Stimulated activated CD4-positive, alpha-beta T cell treated with anti-CD3 and anti-CD28 coated beads, Interleukin-4, amount 100 ng/mL, for 24 hours (primary cell): ENCODE data around the gene ACMSD.
"Not testable (repeated sequence)": the region's sequence is repeated elsewhere in the genome, so short reads cannot be mapped to it uniquely, and the experiment has no call there.

Experiments
- DNase-seq: peaks from one replicate; pipeline ENCODE4 v3.0.0-alpha.2; 2020

The ACMSD gene

DNA sequence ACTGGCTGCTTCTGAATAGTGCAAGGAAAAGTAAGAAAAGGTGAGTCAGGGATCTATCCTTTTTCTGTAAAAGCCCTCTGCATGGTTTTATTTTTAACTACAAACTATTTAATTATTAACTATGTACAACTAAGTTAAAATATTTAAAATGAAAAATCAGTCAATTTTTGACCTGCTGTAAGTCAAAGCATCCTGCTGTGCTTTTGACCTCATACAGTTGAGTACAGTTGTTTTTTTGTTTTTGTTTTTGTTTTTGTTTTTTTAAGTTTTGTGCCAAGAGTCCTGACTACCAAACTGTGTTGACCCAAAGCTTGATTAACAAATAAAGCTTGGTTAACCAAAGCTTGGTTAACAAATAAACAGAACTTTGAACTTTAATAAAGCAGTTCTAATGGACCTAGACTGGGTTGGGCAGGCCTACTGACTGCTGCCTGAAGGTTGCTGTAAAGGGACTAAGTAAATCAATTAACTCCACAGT, at the start of gene ACMSD:
ACMSD (plus strand) TSS at position 474 of the 478 bp plus-strand sequence. CDS start 67 bp downstream, outside the sequence.
- no peak for DNase-seq

GRCh38 chr2:134790487-134790886, 47.9 kb upstream of the ACMSD start:
- DNase-seq: no peak

GRCh38 chr2:134791616-134792015, 46.8 kb upstream of the ACMSD start:
- DNase-seq: no peak

DNA sequence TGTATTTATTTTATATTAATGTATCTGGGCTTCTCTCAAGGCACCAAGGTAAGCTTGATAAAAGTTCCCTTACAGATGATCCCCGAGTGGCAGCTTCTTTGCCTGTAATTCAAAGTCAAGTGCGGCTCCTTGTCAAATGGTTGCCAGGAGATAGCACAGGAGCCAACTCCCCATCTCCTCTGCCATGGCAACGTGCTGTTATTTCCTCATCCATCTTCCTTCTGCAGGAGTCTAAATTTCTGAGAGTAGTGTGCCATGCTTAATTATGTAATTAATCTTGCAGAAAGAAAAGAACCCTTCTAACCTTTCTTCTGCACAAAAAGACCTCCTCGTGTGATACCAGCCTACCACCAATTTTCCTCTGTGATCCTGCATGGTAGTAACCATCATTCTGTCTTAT, 46.2 kb upstream of the ACMSD start:
- no peak for DNase-seq

DNA sequence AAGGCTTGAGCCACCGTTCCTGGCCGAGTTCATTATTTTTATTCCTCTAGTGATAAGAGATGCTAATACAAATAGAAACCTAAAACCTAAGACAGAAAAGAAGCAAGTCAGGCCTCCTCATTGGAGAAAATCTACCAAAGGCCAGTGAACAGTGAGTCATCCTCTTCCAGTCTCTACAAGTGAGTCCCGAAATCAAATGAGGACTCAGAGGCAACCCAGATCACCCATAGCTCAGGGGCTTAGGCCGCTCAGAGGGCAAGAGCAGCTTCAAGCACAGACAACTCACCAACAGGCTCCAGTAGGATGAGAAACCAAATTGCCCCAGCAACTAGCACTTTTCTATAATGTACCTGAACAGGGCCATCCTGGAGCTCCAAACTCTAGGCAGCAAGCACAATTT, 42.7 kb upstream of the ACMSD start:
- no peak for DNase-seq

DNA sequence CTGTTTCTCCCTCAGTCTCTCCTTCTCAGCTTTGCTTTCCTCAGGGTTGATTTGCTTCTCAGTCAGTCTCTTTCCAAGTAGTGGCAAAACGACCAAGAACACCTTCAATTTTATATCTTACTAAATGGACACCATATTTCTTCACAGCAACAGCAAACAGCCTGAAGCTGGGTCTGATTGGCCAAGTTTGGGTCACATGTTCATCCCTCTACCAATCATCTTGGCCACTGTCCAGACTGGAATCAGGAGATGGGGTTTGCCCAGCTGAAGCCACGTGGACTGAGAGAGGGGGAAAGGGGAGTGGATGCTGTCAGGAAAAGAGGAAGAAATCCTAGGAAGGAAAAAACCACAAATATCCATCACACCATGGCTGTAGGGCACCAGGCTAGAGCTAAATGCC, 42.0 kb upstream of the ACMSD start:
- DNase-seq: no peak

- no peak for DNase-seq
Observed at GRCh38 chr2:134799936-134800335, 38.5 kb upstream of the ACMSD start.

- no peak for DNase-seq
Observed at GRCh38 chr2:134800341-134800740, 38.1 kb upstream of the ACMSD start.

DNA sequence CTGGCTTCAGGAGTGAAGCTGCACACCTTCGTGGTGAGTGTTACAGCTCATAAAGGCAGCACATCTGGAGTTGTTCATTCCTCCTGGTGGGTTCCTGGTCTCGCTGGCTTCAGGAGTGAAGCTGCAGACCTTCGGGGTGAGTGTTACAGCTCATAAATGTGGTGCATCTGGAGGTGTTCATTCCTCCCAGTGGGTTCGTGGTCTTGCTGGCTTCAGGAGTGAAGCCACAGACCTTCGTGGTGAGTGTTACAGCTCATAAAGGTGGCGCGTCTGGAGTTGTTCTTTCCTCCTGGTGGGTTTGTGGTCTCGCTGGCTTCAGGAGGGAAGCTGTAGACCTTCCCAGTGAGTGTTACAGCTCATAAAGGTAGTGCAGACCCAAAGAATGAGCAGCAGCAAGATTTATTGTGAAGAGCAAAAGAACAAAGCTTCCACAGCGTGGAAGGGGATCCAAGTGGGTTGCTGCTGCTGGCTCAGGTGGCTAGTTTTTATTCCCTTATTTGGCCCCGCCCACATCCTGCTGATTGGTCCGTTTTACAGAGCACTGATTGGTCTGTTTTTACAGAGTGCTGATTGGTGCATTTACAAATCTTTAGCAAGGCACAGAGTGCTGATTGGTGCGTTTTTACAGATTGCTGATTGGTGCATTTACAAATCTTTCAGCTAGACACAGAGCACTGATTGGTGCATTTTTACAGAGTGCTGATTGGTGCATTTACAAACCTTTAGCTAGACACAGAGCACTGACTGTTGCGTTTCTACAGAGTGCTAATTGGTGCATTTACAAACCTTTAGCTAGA, 34.6 kb upstream of the ACMSD start:
- not testable (repeated sequence) for DNase-seq

DNA sequence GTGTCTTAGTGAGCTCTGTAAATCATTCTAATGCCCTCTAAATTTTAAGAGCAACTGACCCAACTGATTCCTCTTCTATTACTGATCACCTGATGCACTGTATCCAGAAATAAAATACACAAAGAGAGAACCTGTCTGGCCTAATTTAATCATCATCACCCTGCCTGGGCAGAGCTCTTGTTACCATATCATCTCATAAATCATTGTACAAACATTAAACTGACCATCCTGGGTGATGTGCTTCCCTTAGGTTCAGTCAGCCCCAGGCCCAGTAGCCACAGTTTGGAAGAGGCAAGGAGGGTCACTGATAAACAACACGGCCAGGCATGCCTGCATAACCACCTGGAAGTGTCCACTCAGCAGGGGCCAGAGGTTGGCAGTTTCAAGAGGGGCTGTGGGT, 22.7 kb upstream of the ACMSD start:
- no peak for DNase-seq

DNA sequence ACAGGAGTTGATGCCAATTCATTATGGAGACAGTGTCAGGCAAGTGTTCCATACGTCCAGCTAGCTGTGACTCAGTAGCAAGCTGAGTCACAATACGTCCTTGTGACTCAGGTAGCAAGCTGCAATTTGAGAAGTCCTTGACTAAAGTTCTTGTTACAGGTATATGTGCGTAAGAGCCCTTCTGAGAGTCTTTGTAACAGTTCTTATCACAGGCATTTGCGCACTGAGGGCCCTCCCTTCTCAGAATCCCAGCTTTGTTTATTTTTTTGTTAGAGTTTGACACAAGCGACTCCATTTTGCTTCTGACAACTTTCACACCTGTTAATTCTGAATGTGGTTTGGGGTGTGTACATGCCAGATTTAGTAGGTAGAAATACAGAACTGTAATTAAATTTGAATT, 20.1 kb upstream of the ACMSD start:
- DNase-seq: no peak

- no peak for DNase-seq
Observed at GRCh38 chr2:134819334-134819733, 19.1 kb upstream of the ACMSD start.

GRCh38 chr2:134823431-134823830, 15.0 kb upstream of the ACMSD start:
- DNase-seq: no peak

DNA sequence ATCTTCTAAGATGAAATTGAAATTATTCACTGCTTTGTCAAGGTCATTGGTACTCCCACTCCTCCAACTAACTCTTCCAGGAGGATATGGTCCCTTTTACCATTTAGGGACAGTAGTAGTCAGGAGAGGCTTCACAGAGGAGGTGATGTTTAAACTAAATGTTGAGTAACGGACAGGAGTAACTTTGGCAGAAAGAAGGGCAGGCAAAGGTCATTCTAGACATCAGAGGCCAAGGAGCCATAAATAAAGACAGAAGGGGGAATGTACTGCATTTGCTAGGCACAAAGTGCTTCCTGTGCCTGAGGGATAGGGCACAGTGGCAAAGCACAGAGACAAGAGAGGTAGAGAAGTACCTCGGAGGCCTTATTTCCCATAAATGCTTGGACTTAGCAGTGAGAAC, 14.6 kb upstream of the ACMSD start:
- no peak for DNase-seq

- not testable (repeated sequence) for DNase-seq
Observed at GRCh38 chr2:134825716-134826115, 12.7 kb upstream of the ACMSD start.

DNA sequence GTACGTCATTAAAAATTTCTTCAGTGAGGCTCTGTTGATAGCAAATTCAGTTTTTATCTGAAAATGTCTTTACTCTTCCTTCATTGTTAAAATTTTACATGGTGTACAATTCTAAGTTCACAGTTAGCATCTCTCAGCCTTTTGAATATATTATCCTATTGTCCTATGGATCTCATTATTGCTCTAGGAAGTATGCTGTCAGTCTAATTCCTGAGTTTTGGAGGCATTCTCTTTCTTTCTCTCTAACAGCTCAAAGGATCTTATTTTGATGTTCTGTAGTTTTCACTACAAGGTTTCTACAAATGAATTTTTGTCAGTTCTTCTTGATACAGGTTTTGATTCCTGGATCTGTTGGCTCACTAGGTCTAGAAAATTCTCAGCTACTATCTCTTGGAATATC, 2.9 kb upstream of the ACMSD start:
- no peak for DNase-seq

DNA sequence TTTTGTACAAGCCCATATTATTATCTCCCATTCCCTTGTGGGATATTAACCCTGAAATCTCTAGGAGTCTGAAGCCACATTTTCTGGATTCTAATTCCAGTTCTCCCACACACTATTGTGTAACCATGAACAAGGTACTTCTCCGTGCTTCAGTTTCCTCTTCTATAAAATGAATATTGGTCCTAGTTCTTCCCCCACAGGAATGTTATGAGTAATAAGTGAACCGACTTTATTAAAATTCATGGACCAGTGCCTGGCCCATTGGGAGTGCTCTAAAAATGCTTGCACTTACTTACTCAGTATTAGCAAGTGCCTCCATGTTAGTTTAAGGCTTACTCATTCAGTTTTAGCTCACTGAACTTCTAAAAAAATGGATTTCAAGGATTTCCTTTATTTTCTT, 1.4 kb upstream of the ACMSD start:
- DNase-seq: no peak

DNA sequence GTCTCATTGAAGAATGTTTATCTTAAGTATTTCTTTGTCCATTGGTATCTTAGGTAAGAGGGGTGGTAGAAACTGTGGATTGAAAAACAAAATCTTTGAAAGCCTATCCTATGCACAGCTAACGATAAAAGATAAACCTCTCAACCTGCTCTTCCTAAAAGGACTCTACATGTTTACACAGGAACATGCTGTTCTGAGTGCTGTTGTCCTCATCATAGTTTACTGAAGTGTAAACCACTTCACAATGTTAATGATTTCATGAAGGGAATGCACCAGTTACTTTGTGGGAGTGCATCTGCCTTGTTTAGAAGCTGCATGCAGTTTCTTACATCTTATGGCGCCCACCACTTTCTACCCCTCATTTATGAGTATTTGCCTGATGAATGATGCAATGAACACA, 1.2 kb downstream of the ACMSD start:
- no peak for DNase-seq

GRCh38 chr2:134842930-134843490, 4.6 kb downstream of the ACMSD start:
- no peak for DNase-seq

DNA sequence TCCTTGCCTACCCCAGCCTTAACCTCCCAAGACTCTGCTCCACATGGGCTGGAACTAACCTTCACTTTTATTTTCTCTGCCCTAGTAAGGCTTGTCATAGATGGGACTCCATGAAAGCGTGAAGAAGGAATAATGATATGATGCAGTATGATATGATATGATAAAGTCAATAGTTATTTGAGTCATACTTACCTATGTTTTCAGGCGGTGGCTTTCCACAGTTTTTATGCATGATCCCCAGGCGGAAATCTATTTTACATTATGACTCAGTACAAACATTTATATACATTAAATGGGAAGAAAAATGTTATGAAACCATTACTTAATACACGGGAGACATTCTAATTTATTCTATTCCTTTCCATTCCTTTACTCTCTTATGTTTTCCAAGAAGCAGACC, 5.6 kb downstream of the ACMSD start:
- no peak for DNase-seq

- no peak for DNase-seq
Observed at GRCh38 chr2:134845028-134845427, 6.6 kb downstream of the ACMSD start.

- DNase-seq: no peak
Observed at GRCh38 chr2:134845719-134846118, 7.3 kb downstream of the ACMSD start.

GRCh38 chr2:134846213-134846612, 7.8 kb downstream of the ACMSD start:
- DNase-seq: no peak

DNA sequence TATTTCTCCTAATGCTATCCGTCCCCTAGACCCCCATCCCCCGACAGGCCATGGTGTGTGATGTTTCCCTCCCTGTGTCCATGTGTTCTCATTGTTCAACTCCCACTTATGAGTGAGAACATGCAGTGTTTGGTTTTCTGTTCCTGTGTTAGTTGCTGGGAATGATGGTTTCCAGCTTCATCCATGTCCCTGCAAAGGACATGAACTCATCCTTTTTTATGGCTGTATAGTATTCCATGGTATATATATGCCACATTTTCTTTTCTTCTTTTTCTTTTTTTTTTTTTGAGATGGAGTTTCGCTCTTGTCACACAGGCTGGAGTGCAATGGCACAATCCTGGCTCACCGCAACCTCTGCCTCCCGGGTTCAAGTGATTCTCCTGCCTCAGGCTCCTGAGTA, 9.2 kb downstream of the ACMSD start:
- not testable (repeated sequence) for DNase-seq

DNA sequence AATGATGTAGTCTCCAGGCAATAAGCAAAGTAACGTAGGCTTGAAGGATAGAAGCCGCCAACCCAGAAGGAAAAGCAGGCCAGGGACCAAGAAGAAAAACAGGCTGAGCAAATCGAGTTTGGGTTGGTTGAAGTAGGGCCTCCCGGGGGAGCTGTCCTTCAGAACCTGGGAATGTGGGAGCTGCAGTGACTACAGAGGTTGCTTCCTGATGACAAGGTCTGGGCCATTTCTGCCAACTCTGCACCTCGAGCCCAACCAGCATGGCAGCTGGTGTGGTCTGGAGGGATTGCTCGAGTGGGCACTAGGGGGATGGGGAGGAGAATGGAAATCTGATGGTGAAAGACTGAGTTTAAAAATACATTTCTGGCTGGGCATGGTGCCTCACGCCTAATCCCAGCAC, 14.1 kb downstream of the ACMSD start:
- no peak for DNase-seq
